ENCODE measurements around the gene STMN1. TPM values are rescaled to one million over a fixed set of nuclear protein-coding genes. Genes with fewer than 3 reads are reported as not detected.

Gene STMN1
- polyA plus RNA-seq, 1 donor from 2014 or later = 1,950 TPM

DNA sequence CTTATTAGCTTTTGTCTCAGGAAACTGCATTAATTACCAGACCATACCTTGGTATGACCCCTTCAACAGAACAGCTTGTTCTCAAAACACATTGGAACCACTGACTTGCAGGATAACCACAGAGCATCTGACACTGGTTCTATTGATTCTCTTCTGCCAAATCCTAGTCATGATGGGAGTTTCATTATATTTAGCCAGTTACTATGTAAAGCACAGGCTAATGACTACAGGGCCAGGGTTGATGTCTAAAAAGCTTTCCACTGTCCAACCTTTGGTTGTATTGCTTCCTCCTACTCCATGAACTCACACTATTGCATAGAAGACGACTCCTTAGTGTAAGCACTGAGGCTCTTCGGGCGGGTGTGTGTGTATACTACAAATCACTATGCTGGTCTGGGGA is 3.8 kb downstream of the STMN1 start:
- peaks cover 24% of the 10 kb centered on the region for H3K36me3 ChIP-seq (ENCODE audit: insufficient read depth, low read length)
- no peak overlapping the region for H3K27ac ChIP-seq (ENCODE audit: low read length)
- H3K4me3 ChIP-seq (ENCODE audit: low read length) = peak overlapping the region; percentile 90
- H3K27me3 ChIP-seq (ENCODE audit: insufficient read depth, low read depth, low read length) = no peaks in the 10 kb centered on the region
- no peaks in the 10 kb centered on the region for H3K9me3 ChIP-seq (ENCODE audit: low read length)
- no peaks in the 10 kb centered on the region for H3F3A ChIP-seq (ENCODE audit: insufficient read depth, low read length, poor library complexity, severe bottlenecking)
- H3K4me2 ChIP-seq (ENCODE audit: low read length) = peak overlapping the region; percentile 95
- H3K79me2 ChIP-seq (replicated peaks; ENCODE audit: insufficient read depth, low read length) = peaks cover 79% of the 10 kb centered on the region
- peaks cover 56% of the 10 kb centered on the region for H4K20me1 ChIP-seq (ENCODE audit: insufficient read depth)
- H3K9ac ChIP-seq (ENCODE audit: low read length) = peak overlapping the region; percentile 99
- no peak for TF ChIP-seq POLR2AphosphoS5 (IDR thresholded peaks at IDR 0.05)
- H3K9me2 ChIP-seq (ENCODE audit: insufficient read depth, low read length) = no peaks in the 10 kb centered on the region
- H2AFZ ChIP-seq (ENCODE audit: low read depth, low read length) = no peak overlapping the region

DNA sequence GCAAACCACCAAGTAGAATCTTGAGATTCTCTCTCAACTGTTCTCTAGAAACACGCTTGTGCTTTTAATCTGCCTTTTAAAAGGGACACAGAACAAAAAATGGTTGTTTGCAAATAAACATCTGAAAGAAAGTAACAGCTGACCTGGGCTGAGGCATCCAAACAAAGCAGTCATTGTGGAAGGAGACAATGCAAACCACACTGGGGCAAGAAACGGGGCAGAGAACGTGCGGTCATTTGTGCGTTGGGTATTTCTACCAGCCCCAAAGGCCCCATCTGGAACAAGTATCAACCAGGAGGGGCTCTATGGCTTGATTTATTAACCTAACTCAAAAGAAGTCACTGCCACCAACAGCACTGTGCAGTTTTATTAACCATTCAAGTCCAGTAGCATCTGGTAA is 6.0 kb downstream of the STMN1 start:
- Histone ChIP-seq H3K9me2 (ENCODE audit: insufficient read depth, low read length) (no peaks in the 10 kb centered on the region), H3K4me3 (ENCODE audit: low read length) (peak overlapping the region; percentile 90), H3K9me3 (ENCODE audit: low read length) (no peaks in the 10 kb centered on the region), H3K27ac (ENCODE audit: low read length) (no peak overlapping the region), H3K9ac (ENCODE audit: low read length) (peak overlapping the region; percentile 21), H3F3A (ENCODE audit: insufficient read depth, low read length, poor library complexity, severe bottlenecking) (peaks cover 6% of the 10 kb centered on the region), H3K79me2 (replicated peaks; ENCODE audit: insufficient read depth, low read length) (peaks cover 81% of the 10 kb centered on the region), H2AFZ (ENCODE audit: low read depth, low read length) (no peak overlapping the region), H3K36me3 (ENCODE audit: insufficient read depth, low read length) (peaks cover 30% of the 10 kb centered on the region), H3K4me2 (ENCODE audit: low read length) (peak overlapping the region; percentile 7), H4K20me1 (ENCODE audit: insufficient read depth) (peaks cover 57% of the 10 kb centered on the region), H3K27me3 (ENCODE audit: insufficient read depth, low read depth, low read length) (no peaks in the 10 kb centered on the region)
- no peak for TF ChIP-seq MXI1 (conservative IDR thresholded peaks at IDR 0.05; ENCODE audit: poor library complexity, severe bottlenecking)
- no peak for TF ChIP-seq CTCF (IDR thresholded peaks at IDR 0.05; ENCODE audit: poor library complexity, severe bottlenecking)
- TF ChIP-seq SMC3 (conservative IDR thresholded peaks at IDR 0.05; ENCODE audit: poor library complexity) = no peak
- TF ChIP-seq TAF1 (IDR thresholded peaks at IDR 0.05; ENCODE audit: low read depth) = no peak
- no peak for TF ChIP-seq EZH2 (IDR thresholded peaks at IDR 0.05; ENCODE audit: borderline replicate concordance, insufficient read depth, low read length, poor library complexity, severe bottlenecking)
- TF ChIP-seq EP300 (conservative IDR thresholded peaks at IDR 0.05; ENCODE audit: poor library complexity, severe bottlenecking) = no peak
- no peak for TF ChIP-seq REST (IDR thresholded peaks at IDR 0.05; ENCODE audit: borderline replicate concordance)
- TF ChIP-seq POLR2AphosphoS5 (IDR thresholded peaks at IDR 0.05) = no peak
- TF ChIP-seq RAD21 (conservative IDR thresholded peaks at IDR 0.05) = no peak

DNA sequence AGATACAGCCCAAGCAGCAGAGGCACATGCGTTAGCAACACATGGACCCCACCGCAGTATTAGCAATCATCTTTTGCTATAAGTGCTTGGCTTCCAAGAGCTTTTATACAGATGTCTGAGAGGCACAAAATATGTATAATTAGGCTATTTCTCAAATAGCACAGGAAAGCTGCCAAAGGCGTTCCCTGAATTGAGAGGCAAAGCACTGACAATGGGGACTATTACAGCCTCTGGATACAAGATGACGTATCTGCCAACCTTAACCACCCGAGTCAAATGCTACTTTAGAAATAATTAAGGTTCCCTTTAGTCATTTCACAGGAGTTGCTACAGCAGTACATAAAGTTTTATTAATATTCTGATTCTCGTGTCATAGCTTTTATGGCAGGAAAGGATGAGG is 6.4 kb downstream of the STMN1 start:
- Histone ChIP-seq H3K27ac (ENCODE audit: low read length) (no peak overlapping the region), H3K79me2 (replicated peaks; ENCODE audit: insufficient read depth, low read length) (peaks cover 76% of the 10 kb centered on the region), H3K4me3 (ENCODE audit: low read length) (peak overlapping the region; percentile 90), H3K9me2 (ENCODE audit: insufficient read depth, low read length) (no peaks in the 10 kb centered on the region), H2AFZ (ENCODE audit: low read depth, low read length) (no peak overlapping the region), H3K36me3 (ENCODE audit: insufficient read depth, low read length) (peaks cover 30% of the 10 kb centered on the region), H3F3A (ENCODE audit: insufficient read depth, low read length, poor library complexity, severe bottlenecking) (peaks cover 6% of the 10 kb centered on the region), H3K9ac (ENCODE audit: low read length) (peak overlapping the region; percentile 21), H3K27me3 (ENCODE audit: insufficient read depth, low read depth, low read length) (no peaks in the 10 kb centered on the region), H4K20me1 (ENCODE audit: insufficient read depth) (peaks cover 59% of the 10 kb centered on the region), H3K4me2 (ENCODE audit: low read length) (no peak overlapping the region), H3K9me3 (ENCODE audit: low read length) (no peaks in the 10 kb centered on the region)
- TF ChIP-seq EZH2 (IDR thresholded peaks at IDR 0.05; ENCODE audit: borderline replicate concordance, insufficient read depth, low read length, poor library complexity, severe bottlenecking) (no peak), RAD21 (conservative IDR thresholded peaks at IDR 0.05) (no peak), MXI1 (conservative IDR thresholded peaks at IDR 0.05; ENCODE audit: poor library complexity, severe bottlenecking) (peak; percentile 41)
